RKO (cell line): Measurements from ENCODE around the gene DHRS13.

ENCODE experiments used
- DNase-seq: peaks from one replicate; pipeline ENCODE4 v3.0.0-alpha.2; 2016; ENCODE audit warnings: low spot score

DHRS13 gene, protein sequence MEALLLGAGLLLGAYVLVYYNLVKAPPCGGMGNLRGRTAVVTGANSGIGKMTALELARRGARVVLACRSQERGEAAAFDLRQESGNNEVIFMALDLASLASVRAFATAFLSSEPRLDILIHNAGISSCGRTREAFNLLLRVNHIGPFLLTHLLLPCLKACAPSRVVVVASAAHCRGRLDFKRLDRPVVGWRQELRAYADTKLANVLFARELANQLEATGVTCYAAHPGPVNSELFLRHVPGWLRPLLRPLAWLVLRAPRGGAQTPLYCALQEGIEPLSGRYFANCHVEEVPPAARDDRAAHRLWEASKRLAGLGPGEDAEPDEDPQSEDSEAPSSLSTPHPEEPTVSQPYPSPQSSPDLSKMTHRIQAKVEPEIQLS

DNA sequence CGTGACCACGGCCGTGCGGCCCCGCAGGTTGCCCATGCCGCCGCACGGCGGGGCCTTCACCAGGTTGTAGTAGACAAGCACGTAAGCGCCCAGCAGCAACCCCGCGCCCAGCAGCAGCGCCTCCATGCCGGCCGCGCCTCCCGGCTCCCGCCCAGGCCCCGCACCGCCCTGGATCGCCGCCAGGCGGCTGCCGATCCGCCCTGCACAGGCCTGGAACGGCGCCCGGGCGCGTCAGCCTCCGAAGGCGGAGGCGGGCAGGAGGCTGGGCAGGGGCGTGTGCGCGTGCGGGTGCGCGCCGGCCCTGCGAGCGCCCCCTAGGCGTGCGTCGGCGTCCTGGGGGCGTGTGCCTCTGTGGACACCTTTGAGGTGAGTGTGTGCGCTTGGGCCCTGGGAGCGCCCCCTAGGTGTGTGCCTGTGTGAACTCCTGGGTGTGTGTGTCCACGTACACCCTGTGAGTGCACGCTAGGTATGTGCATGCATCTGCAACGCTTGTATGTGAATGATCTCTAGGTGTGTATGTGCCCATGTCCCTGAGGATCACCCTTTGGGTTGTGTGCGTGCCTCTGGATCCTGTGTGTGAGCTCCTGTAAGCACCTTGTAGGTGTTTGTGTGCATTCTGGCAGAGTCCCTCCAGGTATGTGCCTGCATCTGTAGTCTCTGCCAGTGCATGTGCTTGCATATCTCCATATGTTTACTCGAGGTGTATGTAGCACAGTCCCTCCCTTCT, at the start of gene DHRS13:
Gene DHRS13, minus strand, starts transcription at position 261 of the 727 bp plus-strand sequence. Its CDS starts 135 bp downstream, at position 126.
- peak; percentile 93 for DNase-seq

DNA sequence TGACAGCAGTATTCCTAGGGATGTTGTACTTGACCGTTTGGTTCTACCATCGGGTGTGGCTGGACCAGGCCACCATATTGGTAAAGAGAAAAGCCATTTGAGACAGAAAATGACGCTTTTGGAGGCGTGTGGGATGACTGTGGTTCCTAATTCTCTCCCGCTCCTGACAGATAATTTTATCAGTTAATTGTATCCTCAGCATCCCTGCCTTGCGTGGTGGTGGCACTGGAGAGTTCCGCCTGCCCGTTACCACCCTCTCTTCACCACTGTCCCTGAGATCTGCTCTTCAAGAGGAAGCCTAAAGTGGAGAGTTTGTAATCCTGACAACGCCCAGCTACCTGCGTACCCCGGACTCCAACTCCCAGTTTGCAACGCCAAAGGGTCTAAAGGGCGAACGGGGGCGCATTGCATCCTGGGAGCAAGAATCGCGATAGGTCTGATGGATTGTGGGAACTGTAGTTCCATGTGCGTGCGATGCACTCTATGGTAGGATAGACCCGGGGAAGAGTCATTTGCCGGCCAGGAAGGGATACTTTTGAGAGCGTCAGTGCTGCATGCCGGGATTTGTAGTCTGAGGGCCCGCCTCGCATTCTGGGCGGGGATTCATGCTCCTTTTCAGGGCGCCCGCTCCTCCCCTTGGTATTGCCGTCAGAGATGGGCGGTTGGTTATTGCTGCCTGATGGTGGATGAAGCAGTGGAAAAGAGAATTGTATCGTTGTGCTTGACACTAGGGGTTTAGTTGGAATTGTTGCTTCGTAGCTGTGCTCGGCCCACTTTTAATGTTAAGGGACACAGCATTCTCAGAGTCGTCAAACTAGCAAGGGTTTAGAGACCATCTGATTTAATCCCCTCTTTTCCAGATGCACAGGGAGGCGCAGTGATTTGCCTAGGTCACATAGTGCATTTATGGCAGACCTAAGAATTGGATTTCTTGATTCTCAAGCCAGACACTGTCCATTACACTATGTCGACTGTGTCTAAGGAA, 49.4 kb upstream of the DHRS13 start:
- peak; percentile 100 for DNase-seq

DNA sequence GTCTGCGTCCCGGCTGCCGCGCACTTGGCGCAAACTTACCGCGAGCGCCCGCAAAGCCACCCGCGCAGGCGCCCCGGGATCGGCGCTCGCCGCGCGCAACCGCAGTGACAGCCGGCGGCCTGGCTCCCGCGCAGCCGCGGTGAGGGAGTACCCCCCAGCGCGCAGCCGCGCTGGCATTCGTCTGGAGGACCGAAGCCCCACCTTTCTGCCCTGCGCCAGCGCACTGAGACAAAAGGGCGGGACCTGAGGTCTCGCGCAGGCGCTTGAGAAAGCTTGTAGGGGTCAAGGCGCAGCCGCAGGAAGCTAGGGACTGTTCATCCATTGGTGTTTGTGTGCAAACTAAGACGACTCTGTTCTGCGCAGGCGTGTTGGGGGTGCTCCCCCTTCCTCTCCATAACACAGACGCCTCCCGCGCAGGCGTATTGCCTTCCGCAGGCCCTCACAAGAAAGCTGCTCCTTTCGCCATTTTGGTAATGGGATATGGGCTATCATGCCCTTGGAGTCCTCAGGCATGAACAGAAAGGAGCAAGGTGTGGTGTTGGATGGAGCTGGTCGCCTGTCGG, 48.6 kb upstream of the DHRS13 start, which contains the start of gene PHF12:
Gene PHF12, minus strand, starts transcription at position 91 of the 563 bp plus-strand sequence. CDS start 558 bp downstream, outside the sequence.
- peak; percentile 100 for DNase-seq

DNA sequence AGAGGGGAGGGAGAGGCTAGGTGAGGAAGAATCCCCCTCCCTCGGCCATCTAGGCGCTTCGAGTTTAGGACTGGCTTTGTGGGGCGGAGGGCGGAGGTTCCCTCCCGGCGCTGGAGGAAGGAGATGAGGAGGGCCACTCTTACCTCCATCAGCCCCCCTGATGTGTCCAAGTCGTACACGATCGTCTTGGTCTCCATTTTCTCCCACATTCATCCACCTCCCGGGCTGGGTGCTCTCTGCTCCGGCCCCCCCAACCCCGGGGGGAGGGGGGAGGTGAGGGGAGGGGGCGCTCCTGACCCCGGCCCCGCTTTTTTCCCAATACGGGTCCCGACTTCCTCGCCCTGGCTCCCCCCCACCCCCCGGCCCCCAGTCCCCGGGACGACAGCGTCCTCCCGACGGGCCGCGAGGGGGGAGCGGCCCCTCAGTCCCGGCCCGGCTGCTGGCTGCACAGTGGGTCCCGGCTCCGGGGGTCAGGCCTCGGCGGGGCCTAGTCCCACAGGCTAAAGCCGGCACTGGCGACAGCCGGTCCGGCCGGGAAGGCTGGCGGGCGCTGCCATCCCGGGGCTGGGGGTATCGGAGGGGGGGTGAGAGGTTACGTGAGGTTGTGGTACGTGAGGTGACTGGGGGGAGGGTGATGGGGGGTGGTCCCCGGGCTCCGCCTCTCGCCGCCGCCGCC, 48.0 kb upstream of the DHRS13 start:
- no peak for DNase-seq

DNA sequence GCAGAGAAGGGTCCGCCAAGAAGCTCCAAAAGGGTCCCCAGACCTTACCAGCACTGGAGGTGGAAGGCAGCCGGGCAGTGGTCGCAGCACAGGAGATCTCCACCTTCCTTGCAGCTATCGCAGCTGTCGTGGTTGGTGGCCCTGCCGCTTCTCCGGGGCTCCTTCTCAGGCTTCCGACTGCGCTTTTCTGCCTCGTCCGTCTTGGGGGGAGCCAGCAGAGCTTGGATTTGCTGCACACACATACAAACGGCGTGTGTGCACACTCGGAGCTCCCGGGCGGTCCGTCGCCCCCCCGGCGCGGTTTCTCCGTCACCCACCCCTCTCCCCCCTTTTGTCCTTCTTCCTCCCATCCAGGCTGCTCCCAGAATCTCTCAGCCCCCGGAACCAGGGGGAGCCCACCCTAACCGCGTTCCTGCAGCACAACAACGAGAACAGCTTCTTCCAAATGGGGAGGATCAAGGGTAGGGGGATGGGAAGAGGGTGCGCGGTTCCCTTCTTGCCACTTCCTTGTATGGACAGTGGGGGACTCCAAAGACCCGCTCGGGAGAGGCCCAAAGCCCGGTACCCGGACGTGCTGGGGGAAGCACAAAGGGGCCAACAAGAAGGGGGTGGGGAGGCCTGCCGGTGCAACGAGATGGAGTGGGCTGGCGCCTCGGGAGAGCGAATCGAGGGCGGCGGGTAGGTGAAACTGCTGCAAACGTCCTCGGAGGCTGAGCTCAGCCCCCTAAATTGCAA, 47.3 kb upstream of the DHRS13 start:
- DNase-seq: peak; percentile 70

GRCh38 chr17:28949185-28950016, 46.5 kb upstream of the DHRS13 start:
- peak; percentile 46 for DNase-seq

GRCh38 chr17:28948873-28949184, 46.0 kb upstream of the DHRS13 start:
- peak; percentile 18 for DNase-seq

DNA sequence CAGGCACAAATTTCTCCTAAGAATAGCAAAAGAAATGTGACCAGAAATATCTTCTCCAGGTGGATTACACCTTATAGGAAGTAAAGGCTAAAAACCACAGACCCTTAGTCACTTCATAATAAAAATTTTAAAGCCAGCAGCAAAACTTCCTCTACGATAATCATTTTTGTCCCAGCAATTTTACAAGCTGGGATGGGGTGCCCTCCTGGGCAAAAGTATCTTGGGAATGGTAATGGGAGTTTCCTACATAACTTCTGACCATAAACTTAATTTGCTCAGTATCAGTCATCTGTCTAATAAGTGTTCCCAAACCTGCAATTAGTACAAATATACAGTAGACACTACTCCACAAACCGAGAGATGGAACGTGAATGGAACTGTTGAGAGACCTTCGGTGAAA, 45.5 kb upstream of the DHRS13 start:
- no peak for DNase-seq

GRCh38 chr17:28947639-28948038, 44.8 kb upstream of the DHRS13 start:
- no peak for DNase-seq

DNA sequence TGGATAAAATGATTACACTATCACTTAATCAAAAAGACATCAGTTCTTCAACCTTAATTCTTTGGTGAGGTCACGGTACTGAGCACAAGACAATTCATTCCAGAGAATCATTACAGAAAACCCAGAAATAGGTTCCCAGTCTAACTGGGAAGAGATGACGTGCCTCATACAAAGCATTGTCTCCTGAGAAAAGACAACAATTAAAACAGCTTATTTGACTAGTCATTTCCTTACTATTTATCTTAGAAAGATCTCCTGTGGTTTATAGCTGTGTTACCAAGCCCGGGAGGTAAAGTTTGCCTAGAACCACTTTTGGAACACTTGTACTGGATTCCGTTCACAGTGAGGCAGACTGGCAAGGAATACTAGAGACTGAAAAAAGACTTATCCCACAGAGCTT, 43.4 kb upstream of the DHRS13 start:
- no peak for DNase-seq

GRCh38 chr17:28944862-28945741, 42.2 kb upstream of the DHRS13 start:
- peak; percentile 23 for DNase-seq

DNA sequence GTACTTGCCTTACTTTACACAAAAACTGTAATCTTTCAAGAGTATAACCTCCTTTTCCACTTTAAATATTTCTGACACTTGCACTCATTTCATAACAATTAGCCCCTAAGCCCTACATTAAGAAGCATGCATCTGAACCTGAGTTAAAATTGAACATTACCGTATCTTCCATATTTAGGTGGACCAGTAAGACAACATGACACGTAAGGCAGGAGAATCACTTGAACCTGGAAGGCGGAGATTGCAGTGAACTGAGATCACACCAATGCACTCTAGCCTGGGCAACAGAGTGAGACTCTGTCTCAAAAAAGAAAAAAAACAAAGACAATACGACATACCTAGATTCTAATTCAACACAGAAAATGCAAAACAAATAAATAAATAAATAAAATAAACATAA, 41.5 kb upstream of the DHRS13 start:
- no peak for DNase-seq

GRCh38 chr17:28942925-28943324, 40.0 kb upstream of the DHRS13 start:
- no peak for DNase-seq

DNA sequence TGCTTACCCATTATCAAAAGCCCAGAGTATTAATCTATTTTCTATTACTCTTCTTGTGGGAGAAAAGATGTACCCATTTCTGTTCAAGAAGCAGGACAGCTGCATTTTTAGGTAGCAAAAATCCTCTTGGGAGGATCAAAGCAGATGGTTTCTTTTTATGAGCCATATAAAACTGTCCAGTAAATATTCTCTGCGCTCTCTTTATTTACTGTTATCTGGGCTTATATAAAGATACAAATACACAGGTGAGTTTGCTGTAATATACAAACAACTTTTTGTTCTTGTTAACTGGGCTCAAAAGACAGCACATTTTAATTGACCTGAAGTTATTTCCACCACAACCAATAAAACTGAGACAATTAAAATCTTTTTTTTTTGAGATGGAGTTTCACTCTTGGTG, 38.4 kb upstream of the DHRS13 start:
- DNase-seq: no peak

DNA sequence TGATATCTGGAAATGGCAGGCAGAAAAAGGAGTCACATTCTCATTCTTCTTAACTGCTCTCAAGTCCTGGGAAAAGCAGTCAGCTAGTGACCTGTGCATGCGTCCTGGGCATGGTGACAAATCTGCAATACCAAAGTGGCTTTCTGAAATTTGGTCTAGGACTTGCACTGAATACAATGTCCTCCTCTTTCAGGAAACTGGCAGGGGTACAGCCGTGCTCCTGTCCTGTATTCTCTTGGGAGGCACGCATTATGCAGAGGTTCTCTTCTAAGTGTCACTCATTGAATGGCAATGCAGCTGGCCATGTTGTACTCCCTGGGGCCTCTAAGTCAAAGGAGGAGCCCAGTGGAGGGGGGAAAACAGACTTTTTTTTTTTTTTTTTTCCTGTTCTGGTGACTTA, 37.8 kb upstream of the DHRS13 start:
- DNase-seq: no peak

- DNase-seq: no peak
Observed at GRCh38 chr17:28940142-28940541, 37.3 kb upstream of the DHRS13 start.

DNA sequence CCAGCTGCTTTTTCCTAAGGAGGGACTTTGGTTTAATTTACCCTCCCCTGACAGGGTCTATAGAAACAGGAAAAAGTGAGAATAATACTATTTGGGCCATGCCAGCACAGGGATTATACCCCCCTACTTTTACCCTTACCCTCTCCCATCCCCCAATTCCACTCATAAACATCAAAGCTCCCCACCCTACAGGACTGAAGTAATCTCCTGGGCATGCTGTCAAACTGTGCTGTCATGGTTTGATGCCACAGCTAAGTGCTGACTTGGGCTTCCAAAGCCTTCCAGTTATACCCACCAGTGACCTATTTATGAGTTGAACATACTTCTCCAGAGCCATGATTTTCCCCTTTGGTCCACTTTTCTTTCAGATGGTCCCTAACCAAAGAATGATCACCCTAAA, 35.7 kb upstream of the DHRS13 start:
- DNase-seq: no peak

DNA sequence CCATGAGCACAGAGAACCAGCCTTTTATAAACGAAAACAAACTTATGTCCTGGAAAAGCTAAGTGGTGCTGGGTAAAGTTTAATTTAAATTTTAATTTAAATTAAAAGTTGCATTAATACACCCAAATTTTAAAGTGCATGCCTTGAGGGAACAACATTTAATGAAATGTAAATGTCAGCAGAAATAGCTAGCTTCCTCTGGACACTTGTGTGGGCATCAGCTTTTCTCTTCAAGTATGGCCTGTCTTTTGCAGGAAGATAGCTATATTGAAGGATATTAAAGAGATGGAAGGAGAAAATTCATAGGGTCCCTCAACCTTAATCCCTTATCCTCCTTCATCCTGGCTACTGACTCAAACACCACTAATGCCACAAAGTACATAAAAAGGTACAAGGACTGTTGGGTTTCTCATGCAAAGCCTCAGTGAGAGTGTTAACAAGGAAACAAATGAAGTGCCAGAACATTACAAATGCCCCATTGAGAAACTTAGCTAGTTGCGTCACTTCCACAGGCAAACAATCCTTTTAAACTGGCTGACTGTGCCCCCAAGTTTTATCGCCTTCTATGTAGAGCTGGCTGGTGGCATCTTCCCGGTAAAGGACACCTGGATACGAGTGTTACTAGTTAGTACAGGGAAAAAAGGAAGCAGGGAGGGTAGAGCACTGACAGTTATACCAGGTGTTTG, 34.3 kb upstream of the DHRS13 start:
- no peak for DNase-seq
